ENCODE data around the gene CRIP1. TPM values are rescaled to one million over a fixed set of nuclear protein-coding genes. Genes with fewer than 3 reads are reported as not detected.
A peak's percentile ranks its signal among the peaks of the same experiment; 100 is the strongest.

The CRIP1 gene
- polyA plus RNA-seq, 4 donors = 71.9 to 3,839 (median 386) TPM

DNA sequence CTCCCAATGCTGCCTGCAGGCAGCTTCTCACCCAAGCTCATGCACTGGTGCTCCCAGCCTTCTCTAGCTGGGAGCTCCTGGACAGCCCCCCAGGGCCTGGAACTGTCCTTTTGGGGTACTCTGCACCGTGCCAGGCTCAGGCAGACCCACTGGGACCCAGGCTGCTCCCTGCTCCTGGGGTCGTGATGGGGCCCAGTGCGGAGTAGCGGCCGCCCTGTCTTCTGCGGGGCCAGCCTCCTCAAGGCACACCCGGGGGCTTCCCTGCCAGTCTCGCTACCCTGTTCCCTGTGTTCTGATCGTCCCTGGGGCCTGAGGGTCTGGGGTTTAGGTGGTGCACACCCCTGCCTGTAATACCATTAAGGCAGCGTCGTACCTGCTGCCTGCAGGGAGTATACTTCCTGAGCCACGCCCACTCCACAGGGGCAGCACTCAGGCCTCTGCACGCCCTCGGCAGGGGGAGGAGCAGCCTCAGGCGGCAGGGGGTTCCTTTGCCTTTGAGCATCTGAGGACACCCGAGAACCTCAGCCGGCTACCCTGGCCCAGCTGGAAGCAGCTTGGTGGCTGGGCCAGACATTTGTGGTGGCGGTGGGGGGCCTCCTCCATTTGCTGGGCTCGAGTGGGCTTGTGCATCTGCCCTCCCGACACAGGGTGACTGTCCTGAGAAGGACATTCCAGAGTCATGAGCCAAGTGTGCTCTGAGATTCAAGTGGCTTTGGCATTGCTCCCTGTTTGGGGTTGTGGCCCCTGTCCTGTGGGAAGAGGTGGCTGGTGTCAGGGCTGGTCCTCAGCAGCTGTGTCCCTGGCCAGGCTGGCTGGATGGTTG is 21.3 kb upstream of the CRIP1 start:
- 80 to 88% (median 81%) methylated on average over 20 of the region's 20 CpGs for WGBS, 3 donors
- Histone ChIP-seq H3K4me3 (ENCODE audit: low read depth in 1 of 3, low read length in 3 of 3) (no peak overlapping the region), H3K27ac (ENCODE audit: low read depth in 1 of 3, low read length in 2 of 3) (no peak overlapping the region), H3K36me3 (ENCODE audit: control insufficient read depth in 3 of 3, insufficient read depth in 2 of 3, low read depth in 1 of 3, low read length in 3 of 3) (peaks cover 7 to 92% (median 9%) of the 10 kb centered on the region in 3 donors), H3K27me3 (ENCODE audit: control insufficient read depth in 3 of 3, insufficient read depth in 3 of 3, low read length in 3 of 3) (no peaks in the 10 kb centered on the region), H3K4me1 (ENCODE audit: control insufficient read depth in 3 of 3, insufficient read depth in 2 of 3, low read depth in 1 of 3, low read length in 2 of 3) (no peaks in the 10 kb centered on the region), H3K9me3 (ENCODE audit: control insufficient read depth in 2 of 2, insufficient read depth in 1 of 2, low read depth in 1 of 2, low read length in 1 of 2) (no peaks in the 10 kb centered on the region)
- FAIRE-seq (no peak), DNase-seq (peak in 1 of 2 donors; percentile 14)

DNA sequence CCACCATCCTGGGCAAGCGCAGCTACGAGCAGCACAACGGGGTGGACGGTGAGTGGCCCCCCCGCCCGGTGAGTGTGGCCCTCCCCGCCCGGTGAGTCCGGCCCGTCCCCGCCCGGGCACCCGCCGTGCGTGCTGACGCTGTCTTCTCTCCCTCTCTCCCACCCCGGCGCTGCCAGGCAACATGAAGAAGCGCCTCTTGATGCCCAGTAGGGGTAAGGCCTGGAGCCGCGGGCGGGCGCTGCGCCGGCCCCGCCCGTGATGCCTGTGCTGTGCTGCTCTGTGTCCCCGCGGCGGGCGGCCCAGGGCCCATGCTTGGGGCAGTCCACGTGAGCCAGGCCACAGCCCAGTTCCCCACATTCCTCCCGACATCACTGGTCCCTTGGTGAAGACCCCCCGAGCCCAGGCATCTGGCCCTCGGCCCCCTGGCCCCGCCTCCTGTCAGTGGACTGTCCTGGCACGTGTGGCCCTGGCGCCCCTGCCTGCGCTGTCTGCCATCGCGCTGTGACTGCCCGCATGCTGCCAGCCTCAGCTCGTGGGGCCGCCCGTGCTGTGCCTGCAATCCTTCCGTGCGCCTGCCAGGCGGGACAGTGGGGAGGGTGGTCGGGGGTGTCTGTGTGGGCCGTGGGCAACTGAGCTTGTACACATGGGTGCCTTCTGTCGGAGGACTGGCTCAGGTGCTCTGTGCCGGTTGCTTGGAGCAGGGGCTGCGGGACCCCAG is 20.0 kb upstream of the CRIP1 start:
- Histone ChIP-seq H3K9me3 (ENCODE audit: control insufficient read depth in 2 of 2, insufficient read depth in 1 of 2, low read depth in 1 of 2, low read length in 1 of 2) (no peaks in the 10 kb centered on the region), H3K4me3 (ENCODE audit: low read depth in 1 of 3, low read length in 3 of 3) (no peak overlapping the region), H3K4me1 (ENCODE audit: control insufficient read depth in 3 of 3, insufficient read depth in 2 of 3, low read depth in 1 of 3, low read length in 2 of 3) (peaks cover 0 to 3% (median 0%) of the 10 kb centered on the region in 3 donors), H3K36me3 (ENCODE audit: control insufficient read depth in 3 of 3, insufficient read depth in 2 of 3, low read depth in 1 of 3, low read length in 3 of 3) (peaks cover 7 to 88% (median 7%) of the 10 kb centered on the region in 3 donors), H3K27me3 (ENCODE audit: control insufficient read depth in 3 of 3, insufficient read depth in 3 of 3, low read length in 3 of 3) (no peaks in the 10 kb centered on the region), H3K27ac (ENCODE audit: low read depth in 1 of 3, low read length in 2 of 3) (no peak overlapping the region)
- WGBS, 3 donors = 91 to 93% (median 93%) methylated on average over 37 to 53 of the region's 53 CpGs
- DNase-seq (no peak), FAIRE-seq (no peak)

DNA sequence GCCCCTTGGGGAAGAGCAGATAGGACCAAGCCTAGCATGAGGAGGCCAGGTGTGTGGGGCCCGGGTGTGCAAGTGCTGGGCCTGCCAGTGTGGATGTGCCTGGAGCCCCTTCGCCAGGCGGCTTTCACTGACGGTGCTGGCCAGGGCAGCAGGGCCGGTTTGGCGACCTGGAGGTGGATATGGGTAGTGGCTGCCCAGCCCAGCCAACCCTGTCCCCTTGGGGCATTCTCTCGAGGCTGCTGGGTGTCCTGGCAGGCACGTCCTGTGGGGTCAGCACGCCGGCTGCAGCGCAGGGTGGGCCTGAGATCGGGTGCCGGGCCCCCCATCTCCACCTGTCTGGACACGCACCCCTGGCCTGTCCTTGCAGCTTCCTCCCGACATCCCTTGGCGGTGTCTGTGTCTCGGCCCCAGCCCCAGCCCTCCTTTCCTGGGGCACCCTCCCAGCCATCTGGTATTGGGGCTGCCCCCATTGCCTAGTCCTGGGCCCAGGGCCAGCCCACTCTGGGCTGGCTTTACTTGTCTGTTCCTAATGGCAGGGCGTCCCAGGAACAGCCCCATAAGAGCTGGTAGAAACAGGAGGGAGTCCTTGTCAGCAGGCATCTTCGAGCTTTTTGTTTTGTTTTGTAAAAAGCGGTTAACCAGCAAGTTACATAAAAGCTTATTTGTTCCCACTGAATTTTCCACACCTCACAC is 19.3 kb upstream of the CRIP1 start:
- H3K4me1 ChIP-seq (ENCODE audit: control insufficient read depth in 3 of 3, insufficient read depth in 2 of 3, low read depth in 1 of 3, low read length in 2 of 3) = peaks cover 0 to 3% (median 0%) of the 10 kb centered on the region in 3 donors
- no peak for FAIRE-seq

DNA sequence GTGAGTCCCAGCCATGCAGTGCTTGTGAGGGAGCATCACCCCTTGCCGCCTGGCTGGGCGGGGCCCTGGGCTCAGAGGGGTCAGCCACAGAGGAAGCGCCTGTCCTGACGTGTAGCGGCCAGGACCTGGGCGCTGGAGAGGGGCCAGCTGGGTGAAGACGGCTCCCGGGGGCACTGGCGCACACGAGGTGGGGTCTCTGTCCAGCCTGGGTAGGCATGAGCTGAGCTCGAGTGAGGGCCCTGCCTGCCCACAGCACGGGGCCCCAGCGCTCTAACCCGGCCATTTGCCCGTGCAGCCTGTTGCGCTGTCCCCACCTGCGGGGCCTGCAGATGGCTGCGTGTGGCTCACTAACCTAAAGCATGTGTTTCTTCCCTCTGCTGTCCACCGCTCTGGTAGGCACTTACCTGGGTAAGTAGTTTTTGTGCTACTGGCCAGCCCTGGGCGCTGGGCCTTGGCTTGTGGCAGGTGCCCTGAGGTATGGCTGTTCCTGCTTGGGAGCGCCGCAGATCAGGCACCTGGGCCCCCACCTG is 18.7 kb upstream of the CRIP1 start:
- FAIRE-seq (no peak), DNase-seq (no peak)
- Histone ChIP-seq H3K4me3 (ENCODE audit: low read depth in 1 of 3, low read length in 3 of 3) (no peak overlapping the region), H3K36me3 (ENCODE audit: control insufficient read depth in 3 of 3, insufficient read depth in 2 of 3, low read depth in 1 of 3, low read length in 3 of 3) (peaks cover 7 to 79% (median 7%) of the 10 kb centered on the region in 3 donors), H3K4me1 (ENCODE audit: control insufficient read depth in 3 of 3, insufficient read depth in 2 of 3, low read depth in 1 of 3, low read length in 2 of 3) (peaks cover 0 to 7% (median 0%) of the 10 kb centered on the region in 3 donors), H3K27me3 (ENCODE audit: control insufficient read depth in 3 of 3, insufficient read depth in 3 of 3, low read length in 3 of 3) (no peaks in the 10 kb centered on the region), H3K9me3 (ENCODE audit: control insufficient read depth in 2 of 2, insufficient read depth in 1 of 2, low read depth in 1 of 2, low read length in 1 of 2) (no peaks in the 10 kb centered on the region), H3K27ac (ENCODE audit: low read depth in 1 of 3, low read length in 2 of 3) (no peak overlapping the region)
- WGBS, 3 donors = 91 to 92% (median 92%) methylated on average over 19 to 22 of the region's 22 CpGs

More for the DNA sequence above, 19.3 kb upstream of the CRIP1 start:
- 91 to 93% (median 93%) methylated on average over 18 to 20 of the region's 20 CpGs for WGBS, 3 donors
- Histone ChIP-seq H3K27me3 (ENCODE audit: control insufficient read depth in 3 of 3, insufficient read depth in 3 of 3, low read length in 3 of 3) (no peaks in the 10 kb centered on the region), H3K36me3 (ENCODE audit: control insufficient read depth in 3 of 3, insufficient read depth in 2 of 3, low read depth in 1 of 3, low read length in 3 of 3) (peaks cover 7 to 85% (median 7%) of the 10 kb centered on the region in 3 donors), H3K4me3 (ENCODE audit: low read depth in 1 of 3, low read length in 3 of 3) (no peak overlapping the region), H3K9me3 (ENCODE audit: control insufficient read depth in 2 of 2, insufficient read depth in 1 of 2, low read depth in 1 of 2, low read length in 1 of 2) (no peaks in the 10 kb centered on the region), H3K27ac (ENCODE audit: low read depth in 1 of 3, low read length in 2 of 3) (no peak overlapping the region)
- DNase-seq = no peak

DNA sequence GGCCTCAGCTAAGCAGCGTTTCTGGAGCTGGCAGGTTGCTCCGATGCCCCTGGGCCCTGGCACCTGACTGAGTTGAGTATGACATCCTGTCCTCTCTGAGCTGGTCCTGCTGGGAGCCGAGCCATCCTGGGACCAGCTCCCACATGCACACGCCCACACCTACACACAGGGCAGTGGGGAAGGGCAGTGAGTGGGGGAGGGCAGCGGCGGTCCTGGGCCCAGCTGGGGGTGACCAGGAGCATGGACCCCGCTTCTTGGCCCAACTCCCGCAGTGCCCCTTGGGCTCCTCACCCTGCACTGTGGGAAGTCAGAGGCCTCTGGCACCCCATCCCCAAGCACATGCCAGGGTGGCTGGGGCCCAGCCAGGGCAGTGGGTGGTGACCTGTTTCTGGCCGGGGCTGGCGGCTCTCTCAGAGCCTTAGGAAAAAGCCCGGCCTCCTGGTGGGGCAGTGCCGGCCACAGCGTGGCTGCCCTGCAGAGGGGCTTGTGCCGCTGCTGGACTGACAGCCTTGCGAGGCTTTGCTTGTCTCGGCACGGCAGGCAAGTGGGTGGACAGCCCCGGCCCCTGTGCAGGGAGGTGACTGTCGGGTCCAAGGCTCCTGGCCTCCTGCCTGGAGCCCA is 18.0 kb upstream of the CRIP1 start:
- H3K27ac ChIP-seq (ENCODE audit: low read depth in 1 of 3, low read length in 2 of 3) = no peak overlapping the region
- 78 to 91% (median 85%) methylated on average over 16 to 19 of the region's 19 CpGs for WGBS, 3 donors
- no peaks in the 10 kb centered on the region for H3K27me3 ChIP-seq (ENCODE audit: control insufficient read depth in 3 of 3, insufficient read depth in 3 of 3, low read length in 3 of 3)
- H3K4me1 ChIP-seq (ENCODE audit: control insufficient read depth in 3 of 3, insufficient read depth in 2 of 3, low read depth in 1 of 3, low read length in 2 of 3) = peaks cover 0 to 13% (median 0%) of the 10 kb centered on the region in 3 donors
- H3K4me3 ChIP-seq (ENCODE audit: low read depth in 1 of 3, low read length in 3 of 3) = no peak overlapping the region
- no peaks in the 10 kb centered on the region for H3K9me3 ChIP-seq (ENCODE audit: control insufficient read depth in 2 of 2, insufficient read depth in 1 of 2, low read depth in 1 of 2, low read length in 1 of 2)
- peaks cover 7 to 72% (median 7%) of the 10 kb centered on the region in 3 donors for H3K36me3 ChIP-seq (ENCODE audit: control insufficient read depth in 3 of 3, insufficient read depth in 2 of 3, low read depth in 1 of 3, low read length in 3 of 3)
- DNase-seq (no peak), FAIRE-seq (no peak)

DNA sequence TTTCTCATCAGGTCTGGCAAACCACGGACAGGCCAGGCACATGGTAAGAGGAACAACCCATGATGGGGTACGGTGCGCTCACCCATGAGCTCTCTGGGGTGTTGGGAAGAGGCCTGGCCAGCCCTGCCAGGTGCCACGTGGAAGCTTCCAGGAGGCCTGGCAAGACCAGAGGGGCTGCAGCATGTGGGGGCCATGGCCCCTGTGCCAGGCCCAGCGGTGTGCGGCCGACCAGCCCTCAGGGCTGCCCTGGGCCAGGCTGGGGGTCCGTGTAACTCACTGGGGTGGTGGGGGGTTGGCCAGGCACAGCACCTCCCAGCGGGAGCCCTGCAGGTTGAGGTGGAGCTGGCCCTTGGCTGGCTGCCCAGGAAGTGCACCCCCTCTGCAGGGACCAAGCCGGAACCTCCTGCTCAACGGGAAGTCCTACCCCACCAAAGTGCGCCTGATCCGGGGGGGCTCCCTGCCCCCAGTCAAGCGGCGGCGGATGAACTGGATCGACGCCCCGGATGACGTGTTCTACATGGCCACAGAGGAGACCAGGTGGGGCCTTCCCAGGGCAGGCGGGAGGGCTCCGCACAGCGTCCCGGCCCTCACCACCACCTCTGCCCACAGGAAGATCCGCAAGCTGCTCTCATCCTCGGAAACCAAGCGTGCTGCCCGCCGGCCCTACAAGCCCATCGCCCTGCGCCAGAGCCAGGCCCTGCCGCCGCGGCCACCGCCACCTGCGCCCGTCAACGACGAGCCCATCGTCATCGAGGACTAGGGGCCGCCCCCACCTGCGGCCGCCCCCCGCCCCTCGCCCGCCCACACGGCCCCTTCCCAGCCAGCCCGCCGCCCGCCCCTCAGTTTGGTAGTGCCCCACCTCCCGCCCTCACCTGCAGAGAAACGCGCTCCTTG is 17.0 kb upstream of the CRIP1 start:
- Histone ChIP-seq H3K4me1 (ENCODE audit: control insufficient read depth in 3 of 3, insufficient read depth in 2 of 3, low read depth in 1 of 3, low read length in 2 of 3) (peaks cover 0 to 15% (median 0%) of the 10 kb centered on the region in 3 donors), H3K27ac (ENCODE audit: low read depth in 1 of 3, low read length in 2 of 3) (no peak overlapping the region), H3K4me3 (ENCODE audit: low read depth in 1 of 3, low read length in 3 of 3) (no peak overlapping the region), H3K36me3 (ENCODE audit: control insufficient read depth in 3 of 3, insufficient read depth in 2 of 3, low read depth in 1 of 3, low read length in 3 of 3) (peaks cover 4 to 64% (median 7%) of the 10 kb centered on the region in 3 donors), H3K9me3 (ENCODE audit: control insufficient read depth in 2 of 2, insufficient read depth in 1 of 2, low read depth in 1 of 2, low read length in 1 of 2) (no peaks in the 10 kb centered on the region), H3K27me3 (ENCODE audit: control insufficient read depth in 3 of 3, insufficient read depth in 3 of 3, low read length in 3 of 3) (no peaks in the 10 kb centered on the region)
- 85 to 92% (median 90%) methylated on average over 38 to 54 of the region's 54 CpGs for WGBS, 3 donors
- DNase-seq (no peak), FAIRE-seq (no peak)

Measured in small intestine (tissue), 7 donors.